Fibroblast of lung (primary cell): ENCODE measurements around the gene SH3BGRL3. TPM values are rescaled to one million over a fixed set of nuclear protein-coding genes. Genes with fewer than 3 reads are reported as not detected.

Source experiments
- DNase-seq, 2 donors: peaks; one replicate each; pipeline versions ENCODE4 v3.0.0 to v3.0.0-alpha.2; 2010; ENCODE audit warnings: low read depth in 2 of 2
- H2AFZ ChIP-seq: 2 replicates; pipeline ENCODE4 v1.5.1; 2012; ENCODE audit warnings: low read length, control low read depth, inconsistent platforms
- H3K27ac ChIP-seq: 2 replicates; pipeline ENCODE4 v1.5.1; 2011; ENCODE audit warnings: low read length, control low read depth; ENCODE audit not compliant: insufficient read depth
- H3K27me3 ChIP-seq: 2 replicates; pipeline ENCODE4 v1.5.1; 2011; ENCODE audit warnings: mild to moderate bottlenecking, low read length; ENCODE audit not compliant: control insufficient read depth, insufficient read depth
- H3K36me3 ChIP-seq: 2 replicates; pipeline ENCODE4 v1.5.1; 2011; ENCODE audit warnings: low read length; ENCODE audit not compliant: control insufficient read depth, insufficient read depth
- H3K4me1 ChIP-seq: 2 replicates; pipeline ENCODE4 v1.5.1; 2011; ENCODE audit warnings: low read length; ENCODE audit not compliant: control insufficient read depth, insufficient read depth; ENCODE audit errors: extremely low read depth
- H3K4me2 ChIP-seq: 2 replicates; pipeline ENCODE4 v1.5.1; 2011; ENCODE audit warnings: low read length, control low read depth; ENCODE audit not compliant: insufficient read depth; ENCODE audit errors: extremely low read depth
- H3K4me3 ChIP-seq, 4 experiments: fragments of 200-600 bp in 1 of 4; sonication (generic) in 1 of 4; replicated peaks in 1 of 4; 2 replicates each; pipeline ENCODE4 v1.5.1; 2011 to 2016; ENCODE audit warnings: low read length in 4 of 4, low read depth in 3 of 4, mild to moderate bottlenecking in 3 of 4, control low read depth in 2 of 4, inconsistent platforms in 1 of 4, mixed read lengths in 1 of 4; ENCODE audit not compliant: insufficient read depth in 1 of 4; ENCODE audit errors: control extremely low read depth in 1 of 4
- H3K79me2 ChIP-seq: 2 replicates; pipeline ENCODE4 v1.5.1; 2012; ENCODE audit warnings: mild to moderate bottlenecking, low read length, inconsistent platforms; ENCODE audit not compliant: control insufficient read depth, insufficient read depth
- H3K9ac ChIP-seq: 2 replicates; pipeline ENCODE4 v1.5.1; 2011; ENCODE audit warnings: mild to moderate bottlenecking, low read length, control low read depth; ENCODE audit not compliant: insufficient read depth
- H3K9me3 ChIP-seq: 2 replicates; pipeline ENCODE4 v1.5.1; 2012; ENCODE audit warnings: low read depth, low read length; ENCODE audit not compliant: control insufficient read depth, insufficient read depth
- H4K20me1 ChIP-seq: 2 replicates; pipeline ENCODE4 v1.5.1; 2011; ENCODE audit warnings: low read length; ENCODE audit not compliant: control insufficient read depth, insufficient read depth; ENCODE audit errors: extremely low read depth
- EZH2 ChIP-seq: IDR thresholded peaks from 2 replicates; pipeline ENCODE4 v1.5.1; 2012; ENCODE audit warnings: low read length, control low read depth, mild to moderate bottlenecking; ENCODE audit errors: missing control alignments
- polyA plus RNA-seq, 2 donors: library from polyadenylated mRNA; depleted of rRNA in 1 of 2; stranded (reverse) in 1 of 2; unstranded in 1 of 2; fragments of >200 nt; gene quantifications; 2 replicates each; pipeline ENCODE4 v1.2.1, GENCODE V29; 2011 to 2012; ENCODE audit warnings: missing spikeins in 1 of 2
- total RNA-seq: library from RNA; depleted of rRNA; stranded (reverse); fragments of >200 nt; gene quantifications from 2 replicates; pipeline ENCODE4 v1.2.1, GENCODE V29; 2014
- TF ChIP-seq, protein P1 (sequence below), 2 donors: IDR thresholded peaks in 1 of 2; conservative IDR thresholded peaks in 1 of 2; 1 replicate in 1 of 2; 2 replicates in 1 of 2; pipeline ENCODE4 v1.5.1; 2011 to 2012; ENCODE audit warnings: low read length in 2 of 2, control low read depth in 1 of 2, inconsistent platforms in 1 of 2, low read depth in 1 of 2, mild to moderate bottlenecking in 1 of 2

SH3BGRL3 gene
- total and polyA plus RNA-seq, 2 donors (not counting 1 experiment from before 2014, with no cell fraction given): 39.6 to 200 TPM

DNA sequence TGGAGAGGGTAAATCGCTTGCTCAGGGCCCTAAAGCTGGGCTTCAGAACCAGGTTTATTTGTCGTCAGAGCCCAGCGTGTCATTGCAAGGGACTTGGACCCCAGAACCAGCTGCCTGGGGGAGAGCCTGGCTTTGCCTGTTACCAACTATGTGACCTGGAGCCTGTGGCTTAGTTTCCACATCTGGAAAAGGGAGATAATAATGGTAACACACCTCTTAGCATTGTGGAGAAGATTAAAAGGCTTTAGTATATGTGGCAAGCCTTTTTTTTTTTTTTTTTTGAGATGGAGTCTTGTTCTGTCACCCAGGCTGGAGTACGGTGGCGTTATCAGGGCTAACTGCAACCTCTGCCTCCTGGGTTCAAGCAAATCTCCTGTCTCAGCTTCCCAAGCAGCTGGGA lies 50.4 kb downstream of the SH3BGRL3 start:
- no peak overlapping the region for H3K27ac ChIP-seq
- no peaks in the 10 kb centered on the region for H3K79me2 ChIP-seq
- H3K9ac ChIP-seq: no peak overlapping the region
- H3K4me2 ChIP-seq: no peak overlapping the region
- H3K36me3 ChIP-seq: no peaks in the 10 kb centered on the region
- no peaks in the 10 kb centered on the region for H3K4me1 ChIP-seq
- no peaks in the 10 kb centered on the region for H4K20me1 ChIP-seq
- H2AFZ ChIP-seq: no peak overlapping the region
- H3K27me3 ChIP-seq: no peaks in the 10 kb centered on the region
- TF ChIP-seq EZH2: no peak
- TF ChIP-seq, protein P1, sequence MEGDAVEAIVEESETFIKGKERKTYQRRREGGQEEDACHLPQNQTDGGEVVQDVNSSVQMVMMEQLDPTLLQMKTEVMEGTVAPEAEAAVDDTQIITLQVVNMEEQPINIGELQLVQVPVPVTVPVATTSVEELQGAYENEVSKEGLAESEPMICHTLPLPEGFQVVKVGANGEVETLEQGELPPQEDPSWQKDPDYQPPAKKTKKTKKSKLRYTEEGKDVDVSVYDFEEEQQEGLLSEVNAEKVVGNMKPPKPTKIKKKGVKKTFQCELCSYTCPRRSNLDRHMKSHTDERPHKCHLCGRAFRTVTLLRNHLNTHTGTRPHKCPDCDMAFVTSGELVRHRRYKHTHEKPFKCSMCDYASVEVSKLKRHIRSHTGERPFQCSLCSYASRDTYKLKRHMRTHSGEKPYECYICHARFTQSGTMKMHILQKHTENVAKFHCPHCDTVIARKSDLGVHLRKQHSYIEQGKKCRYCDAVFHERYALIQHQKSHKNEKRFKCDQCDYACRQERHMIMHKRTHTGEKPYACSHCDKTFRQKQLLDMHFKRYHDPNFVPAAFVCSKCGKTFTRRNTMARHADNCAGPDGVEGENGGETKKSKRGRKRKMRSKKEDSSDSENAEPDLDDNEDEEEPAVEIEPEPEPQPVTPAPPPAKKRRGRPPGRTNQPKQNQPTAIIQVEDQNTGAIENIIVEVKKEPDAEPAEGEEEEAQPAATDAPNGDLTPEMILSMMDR (conservative IDR thresholded peaks at IDR 0.05 in 1 of 2, IDR thresholded peaks at IDR 0.05 in 1 of 2; ENCODE audit: low read depth in 1 of 2, low read length in 2 of 2): no peak
- no peak for DNase-seq
- no peaks in the 10 kb centered on the region for H3K9me3 ChIP-seq
- no peak overlapping the region for H3K4me3 ChIP-seq

Other genes starting within 250 kb of the SH3BGRL3 start
- gene SLC30A2, start 234.0 kb upstream of the SH3BGRL3 start, total RNA-seq: not detected in 2 replicates
- gene SLC30A2, start 234.0 kb upstream of the SH3BGRL3 start, polyA plus RNA-seq: not detected in 2 replicates
- gene TRIM63, start 212.5 kb upstream of the SH3BGRL3 start, total RNA-seq: not detected in 2 replicates
- not detected in 2 replicates for gene TRIM63, start 212.5 kb upstream of the SH3BGRL3 start, polyA plus RNA-seq
- gene PDIK1L, start 168.3 kb upstream of the SH3BGRL3 start, total RNA-seq: 4.3 and 5.1 TPM in 2 replicates
- 3.0 and 3.7 TPM in 2 replicates for gene PDIK1L, start 168.3 kb upstream of the SH3BGRL3 start, polyA plus RNA-seq
- gene FAM110D, start 121.0 kb upstream of the SH3BGRL3 start, total RNA-seq: not detected in 2 replicates
- not detected in 2 replicates for gene FAM110D, start 121.0 kb upstream of the SH3BGRL3 start, polyA plus RNA-seq
- gene C1orf232, start 111.1 kb upstream of the SH3BGRL3 start, total RNA-seq: not detected in 2 replicates
- gene C1orf232, start 111.1 kb upstream of the SH3BGRL3 start, polyA plus RNA-seq: not detected in 2 replicates
- gene ZNF593, start 110.2 kb upstream of the SH3BGRL3 start, total RNA-seq: 30.7 and 38.8 TPM in 2 replicates
- gene ZNF593, start 110.2 kb upstream of the SH3BGRL3 start, polyA plus RNA-seq: 17.6 and 19.8 TPM in 2 replicates
- gene ZNF593OS, start 108.3 kb upstream of the SH3BGRL3 start, total RNA-seq: not detected in 2 replicates
- gene ZNF593OS, start 108.3 kb upstream of the SH3BGRL3 start, polyA plus RNA-seq: not detected in 2 replicates
- not detected in 2 replicates for gene CNKSR1, start 102.6 kb upstream of the SH3BGRL3 start, total RNA-seq
- gene CNKSR1, start 102.6 kb upstream of the SH3BGRL3 start, polyA plus RNA-seq: 0.08 TPM in 1 of 2 replicates, not detected in the other
- not detected in 2 replicates for gene CATSPER4, start 89.5 kb upstream of the SH3BGRL3 start, total RNA-seq
- gene CATSPER4, start 89.5 kb upstream of the SH3BGRL3 start, polyA plus RNA-seq: not detected in 2 replicates
- 3.9 and 6.9 TPM in 2 replicates for gene CEP85, start 45.9 kb upstream of the SH3BGRL3 start, total RNA-seq
- gene CEP85, start 45.9 kb upstream of the SH3BGRL3 start, polyA plus RNA-seq: 4.7 and 8.2 TPM in 2 replicates
- 2.6 and 3.5 TPM in 2 replicates for gene UBXN11, start 26.6 kb downstream of the SH3BGRL3 start, total RNA-seq
- 6.5 and 7.1 TPM in 2 replicates for gene UBXN11, start 26.6 kb downstream of the SH3BGRL3 start, polyA plus RNA-seq
- gene CD52, start 37.9 kb downstream of the SH3BGRL3 start, total RNA-seq: 0.51 TPM in 1 of 2 replicates, not detected in the other
- 0.28 and 0.31 TPM in 2 replicates for gene CD52, start 37.9 kb downstream of the SH3BGRL3 start, polyA plus RNA-seq
- not detected in 2 replicates for gene CRYBG2, start 74.0 kb downstream of the SH3BGRL3 start, total RNA-seq
- gene CRYBG2, start 74.0 kb downstream of the SH3BGRL3 start, polyA plus RNA-seq: not detected in 2 replicates
- not detected in 2 replicates for gene ZNF683, start 92.7 kb downstream of the SH3BGRL3 start, total RNA-seq
- gene ZNF683, start 92.7 kb downstream of the SH3BGRL3 start, polyA plus RNA-seq: not detected in 2 replicates
- not detected in 2 replicates for gene LIN28A, start 130.7 kb downstream of the SH3BGRL3 start, total RNA-seq
- 0.05 and 0.09 TPM in 2 replicates for gene LIN28A, start 130.7 kb downstream of the SH3BGRL3 start, polyA plus RNA-seq
- 28.5 and 41.5 TPM in 2 replicates for gene DHDDS, start 152.2 kb downstream of the SH3BGRL3 start, total RNA-seq
- gene DHDDS, start 152.2 kb downstream of the SH3BGRL3 start, polyA plus RNA-seq: 75.6 and 76.6 TPM in 2 replicates
- 123 and 170 TPM in 2 replicates for gene HMGN2, start 192.4 kb downstream of the SH3BGRL3 start, total RNA-seq
- gene HMGN2, start 192.4 kb downstream of the SH3BGRL3 start, polyA plus RNA-seq: 442 and 557 TPM in 2 replicates
- gene RPS6KA1, start 249.7 kb downstream of the SH3BGRL3 start, total RNA-seq: 1.7 and 2.6 TPM in 2 replicates
- 0.64 and 0.94 TPM in 2 replicates for gene RPS6KA1, start 249.7 kb downstream of the SH3BGRL3 start, polyA plus RNA-seq